GM18519 (cell line): ENCODE data around the gene CELF1.

ENCODE experiments used
- ATAC-seq: cut with Tn5 transposase; IDR thresholded peaks from one replicate; pipeline ENCODE4 v1.9.1; 2021; ENCODE audit warnings: mild to moderate bottlenecking, moderate library complexity; ENCODE audit not compliant: unreplicated experiment, low FRiP score

The CELF1 gene

GRCh38 chr11:47434011-47434786 lies 118.7 kb downstream of the CELF1 start:
- ATAC-seq, result no peak

DNA sequence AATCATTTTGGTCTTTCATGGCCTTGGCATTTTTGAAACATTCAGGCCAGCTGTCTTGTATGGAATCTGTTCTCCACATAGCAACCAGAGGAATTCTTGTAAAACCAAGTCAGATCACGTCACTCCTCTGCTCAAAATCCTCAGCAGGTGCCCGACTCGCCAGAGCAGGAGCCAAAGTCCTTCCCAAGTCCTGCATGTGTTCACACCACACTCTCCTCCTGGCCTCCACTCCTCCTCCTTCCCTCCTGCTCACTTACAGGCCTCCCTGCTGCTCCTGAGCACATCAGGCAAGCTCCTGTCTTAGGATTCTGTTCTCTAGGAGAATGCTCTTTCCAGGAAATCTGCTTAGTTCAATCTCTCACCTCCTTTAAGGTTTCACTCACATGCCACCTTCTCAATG lies 119.8 kb downstream of the CELF1 start:
- ATAC-seq, result no peak

DNA sequence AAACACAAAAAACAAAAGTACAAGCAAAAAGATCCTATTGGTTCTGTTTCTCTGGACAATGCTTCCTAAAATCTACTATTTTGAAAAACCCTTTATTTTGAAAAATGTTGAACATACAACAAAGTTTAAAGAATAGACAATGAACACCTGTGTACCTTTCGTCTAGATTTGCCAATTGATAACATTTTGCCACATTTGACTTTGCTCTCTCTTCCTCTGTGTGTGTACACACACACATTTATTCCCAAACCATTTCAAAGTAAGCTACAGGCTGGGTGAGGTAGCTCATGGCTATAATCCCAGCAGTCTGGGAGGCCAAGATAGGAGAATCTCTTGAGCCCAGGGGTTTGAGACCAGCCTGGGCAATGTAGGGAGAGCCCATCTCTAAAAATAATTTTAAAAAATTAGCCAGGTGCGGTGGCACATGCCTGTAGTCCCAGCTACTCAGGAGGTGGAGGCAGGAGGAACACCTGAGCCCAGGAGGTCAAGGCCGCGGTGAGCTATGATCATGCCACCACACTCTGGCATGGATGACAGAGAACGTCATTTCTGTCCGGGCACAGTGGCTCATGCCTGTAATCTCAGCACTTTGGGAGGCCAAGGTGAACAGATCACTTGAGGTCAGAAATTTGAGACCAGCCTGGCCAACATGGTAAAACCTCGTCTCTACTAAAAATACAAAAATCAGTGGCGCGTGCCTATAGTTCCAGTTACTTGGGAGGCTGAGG lies 121.4 kb downstream of the CELF1 start:
- ATAC-seq, result no peak

- no peak for ATAC-seq
Observed at GRCh38 chr11:47430524-47430923, 122.4 kb downstream of the CELF1 start.

GRCh38 chr11:47426062-47426956 lies 126.6 kb downstream of the CELF1 start, which contains the start of gene PSMC3:
Gene PSMC3 (minus strand): TSS chr11:47426439. CDS start chr11:47426279, 160 bp downstream.
- ATAC-seq, result peak; percentile 58

DNA sequence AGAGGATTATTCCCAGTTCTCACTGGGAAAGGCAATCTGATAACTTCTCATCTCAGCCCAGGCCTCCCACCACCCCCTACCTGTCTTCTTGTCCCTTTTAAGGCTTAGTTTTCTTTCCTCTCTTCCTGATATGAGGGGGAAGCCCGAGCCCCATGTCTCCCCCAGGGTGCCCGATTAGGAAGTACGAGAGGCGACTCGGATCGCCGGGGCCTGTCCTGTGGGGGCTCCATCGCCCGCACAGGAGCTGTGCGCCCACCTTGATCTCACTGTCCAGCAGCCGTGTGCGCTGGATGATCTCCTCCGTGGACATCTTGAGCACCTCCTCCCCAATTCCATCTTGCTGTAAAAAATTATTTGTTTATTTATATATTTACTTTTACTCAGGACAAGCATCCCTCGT lies 127.3 kb downstream of the CELF1 start:
- ATAC-seq, result no peak

DNA sequence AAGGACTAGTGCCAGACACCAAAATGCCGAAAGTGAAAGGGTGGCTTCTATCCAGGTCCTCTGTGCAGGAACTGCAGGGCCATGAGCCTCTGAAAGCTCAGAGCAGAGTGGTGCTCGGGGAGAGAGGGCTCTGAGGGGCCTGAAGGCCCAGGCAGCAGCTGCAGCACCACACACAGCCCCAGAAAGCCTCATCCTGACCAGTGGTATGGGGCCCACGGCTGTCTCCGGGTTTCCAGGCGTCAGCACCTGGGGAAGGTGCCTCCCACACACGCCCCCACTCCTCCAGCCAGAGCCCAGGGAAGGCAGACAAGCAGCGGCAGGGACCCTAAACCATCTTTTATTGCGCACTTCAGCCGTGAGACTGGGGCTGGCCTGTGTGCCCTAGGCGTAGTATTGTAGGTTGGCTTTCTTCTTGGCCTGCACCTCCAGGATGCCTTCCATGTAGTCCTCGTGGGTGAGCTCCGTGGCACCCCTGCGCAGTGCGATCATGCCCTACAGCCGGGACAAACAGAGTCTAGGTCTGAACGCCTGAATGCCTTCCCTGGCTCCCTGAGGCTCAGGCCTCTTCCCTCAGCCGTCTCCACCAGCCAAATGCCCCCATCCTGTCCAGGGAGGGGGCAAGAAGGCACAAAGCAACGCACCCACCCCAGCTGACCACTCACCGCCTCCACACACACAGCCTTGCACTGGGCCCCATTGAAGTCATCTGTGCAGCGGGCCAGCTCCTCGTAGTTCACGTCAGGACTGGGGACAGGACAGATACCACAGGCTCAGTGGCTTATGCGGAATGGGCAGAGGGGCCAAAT lies 134.3 kb downstream of the CELF1 start:
- ATAC-seq, result no peak

GRCh38 chr11:47417712-47418111 lies 135.2 kb downstream of the CELF1 start:
- no peak for ATAC-seq

DNA sequence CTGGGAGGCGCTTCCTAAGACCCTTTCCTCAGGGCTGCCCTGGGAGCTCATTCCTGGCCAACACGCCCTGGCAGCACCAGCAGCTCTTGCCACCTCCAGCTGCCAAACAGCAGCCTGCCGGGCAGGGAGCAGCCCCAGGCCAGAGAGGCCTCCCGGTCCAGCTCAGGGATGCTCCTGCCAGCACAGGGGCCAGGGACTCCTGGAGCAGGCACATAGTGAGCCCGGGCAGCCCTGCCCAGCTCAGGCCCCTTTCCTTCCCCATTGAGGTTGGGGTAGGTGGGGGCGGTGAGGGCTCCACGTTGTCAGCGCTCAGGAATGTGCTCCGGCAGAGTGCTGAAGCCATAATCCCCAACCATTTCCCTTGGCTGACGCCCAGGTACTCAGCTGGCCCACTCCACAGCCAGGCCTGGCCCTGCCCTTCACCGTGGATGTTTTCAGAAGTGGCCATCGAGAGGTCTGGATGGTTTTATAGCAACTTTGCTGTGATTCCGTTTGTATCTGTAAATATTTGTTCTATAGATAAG lies 136.9 kb downstream of the CELF1 start:
- ATAC-seq, result no peak
